22Rv1 (cell line): Measurements from ENCODE around the gene STAT4.

ENCODE experiments used
- CTCF ChIP-seq: fragments of 450-650 bp; IDR thresholded peaks from 2 replicates; pipeline ENCODE4 v1.5.1; 2017; ENCODE audit warnings: mild to moderate bottlenecking
- ZFX ChIP-seq: fragments of 450-650 bp; IDR thresholded peaks from 2 replicates; pipeline ENCODE4 v1.6.1; 2017; ENCODE audit warnings: antibody characterized with exemption, borderline replicate concordance

DNA sequence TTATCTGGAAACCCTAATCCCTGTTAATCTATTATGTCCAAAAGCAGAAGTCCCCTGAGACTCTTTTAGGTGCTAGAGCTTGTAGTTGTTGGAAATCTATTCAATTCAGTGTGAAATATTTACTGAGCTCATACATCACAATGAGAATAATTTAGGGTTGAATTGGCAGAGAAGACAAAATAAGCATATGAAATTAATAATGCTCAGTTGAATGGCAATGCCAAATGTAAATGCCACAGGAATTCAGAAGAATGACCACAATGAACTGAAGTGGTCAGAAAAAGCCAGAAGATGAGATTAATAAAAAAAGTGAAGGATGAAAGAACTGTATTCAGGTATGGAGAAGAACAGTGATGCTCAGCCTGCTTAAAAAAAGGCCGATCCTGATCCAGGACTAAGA is 8.0 kb upstream of the STAT4 start:
- TF ChIP-seq CTCF: no peak
- TF ChIP-seq ZFX: no peak
